Progenitor cell of endocrine pancreas (in vitro differentiated cells): ENCODE results near the gene DOLPP1. TPM values are rescaled to one million over a fixed set of nuclear protein-coding genes. Genes with fewer than 3 reads are reported as not detected.

ENCODE experiments used
- DNase-seq: peaks from one replicate; pipeline ENCODE4 v3.0.0; 2021; ENCODE audit warnings: low spot score; ENCODE audit not compliant: unreplicated experiment
- H3K27ac Mint-ChIP-seq: 2 replicates; pipeline ENCODE4 v1.8.0; 2021; ENCODE audit warnings: mild to moderate bottlenecking, moderate library complexity, mixed read lengths
- H3K27me3 Mint-ChIP-seq: 2 replicates; pipeline ENCODE4 v1.8.0; 2021; ENCODE audit warnings: mixed read lengths
- H3K36me3 Mint-ChIP-seq: 2 replicates; pipeline ENCODE4 v1.8.0; 2022; ENCODE audit warnings: mixed read lengths; ENCODE audit not compliant: insufficient read depth
- H3K4me1 Mint-ChIP-seq: 2 replicates; pipeline ENCODE4 v1.8.0; 2021; ENCODE audit warnings: low read depth, mixed read lengths
- H3K4me3 Mint-ChIP-seq: 2 replicates; pipeline ENCODE4 v1.8.0; 2021; ENCODE audit warnings: low read depth, mild to moderate bottlenecking, moderate library complexity, mixed read lengths
- H3K9me3 Mint-ChIP-seq: 2 replicates; pipeline ENCODE4 v1.8.0; 2021; ENCODE audit warnings: low read depth, mixed read lengths
- total RNA-seq: library from RNA; stranded (reverse); gene quantifications from 2 replicates; pipeline ENCODE4 v1.2.1, GENCODE V29; 2021
- TF ChIP-seq, protein P1 (sequence below): fragments of 200-600 bp; sonication (generic); IDR thresholded peaks from one replicate; pipeline ENCODE4 v1.5.0; 2021; ENCODE audit warnings: antibody characterized with exemption, mild to moderate bottlenecking; ENCODE audit not compliant: unreplicated experiment

Gene DOLPP1
- total RNA-seq, 1 donor from 2014 or later = 29.3 TPM

DNA sequence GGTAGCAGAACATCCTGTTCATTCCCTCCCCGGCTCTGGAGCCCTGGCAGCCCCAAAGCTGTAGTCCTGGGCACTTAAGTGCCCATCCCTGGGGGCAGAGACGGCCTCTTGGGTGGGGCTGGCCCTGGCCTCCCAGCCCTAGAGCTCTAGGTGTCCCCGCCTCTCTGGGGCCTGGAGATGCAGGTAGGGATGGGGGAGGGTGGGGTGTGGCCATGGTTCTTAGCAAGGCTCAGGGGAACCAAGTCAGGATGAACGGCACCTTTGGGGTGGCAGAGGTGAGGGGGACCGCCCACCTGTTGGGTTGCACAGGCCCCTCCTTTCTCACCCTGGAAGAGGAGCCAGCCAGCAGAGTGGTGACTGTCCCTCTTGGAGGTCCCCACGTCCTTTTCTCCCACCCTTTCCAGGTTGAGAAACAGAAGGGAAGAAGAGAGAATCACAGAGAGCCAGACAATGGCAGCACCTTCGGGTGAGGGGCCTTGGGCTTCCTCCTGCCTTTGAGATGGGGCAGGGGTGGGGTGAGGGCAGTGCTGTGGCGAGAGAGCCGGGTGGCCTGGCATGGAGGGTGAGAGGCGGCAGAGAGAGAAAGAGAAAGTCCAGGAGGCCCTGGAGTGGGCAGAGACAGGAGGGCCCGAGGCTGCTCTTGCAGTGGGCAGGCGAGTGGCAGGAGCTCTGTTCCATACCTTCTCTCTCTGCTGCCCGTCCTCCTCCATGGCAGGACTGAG, 27.3 kb downstream of the DOLPP1 start:
- TF ChIP-seq, protein P1, sequence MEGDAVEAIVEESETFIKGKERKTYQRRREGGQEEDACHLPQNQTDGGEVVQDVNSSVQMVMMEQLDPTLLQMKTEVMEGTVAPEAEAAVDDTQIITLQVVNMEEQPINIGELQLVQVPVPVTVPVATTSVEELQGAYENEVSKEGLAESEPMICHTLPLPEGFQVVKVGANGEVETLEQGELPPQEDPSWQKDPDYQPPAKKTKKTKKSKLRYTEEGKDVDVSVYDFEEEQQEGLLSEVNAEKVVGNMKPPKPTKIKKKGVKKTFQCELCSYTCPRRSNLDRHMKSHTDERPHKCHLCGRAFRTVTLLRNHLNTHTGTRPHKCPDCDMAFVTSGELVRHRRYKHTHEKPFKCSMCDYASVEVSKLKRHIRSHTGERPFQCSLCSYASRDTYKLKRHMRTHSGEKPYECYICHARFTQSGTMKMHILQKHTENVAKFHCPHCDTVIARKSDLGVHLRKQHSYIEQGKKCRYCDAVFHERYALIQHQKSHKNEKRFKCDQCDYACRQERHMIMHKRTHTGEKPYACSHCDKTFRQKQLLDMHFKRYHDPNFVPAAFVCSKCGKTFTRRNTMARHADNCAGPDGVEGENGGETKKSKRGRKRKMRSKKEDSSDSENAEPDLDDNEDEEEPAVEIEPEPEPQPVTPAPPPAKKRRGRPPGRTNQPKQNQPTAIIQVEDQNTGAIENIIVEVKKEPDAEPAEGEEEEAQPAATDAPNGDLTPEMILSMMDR = no peak
- DNase-seq = no peak
- peaks cover 1% of the 10 kb centered on the region for H3K36me3 Mint-ChIP-seq
- peaks cover 11% of the 10 kb centered on the region for H3K27me3 Mint-ChIP-seq
- H3K4me3 Mint-ChIP-seq = no peak overlapping the region
- H3K4me1 Mint-ChIP-seq = peaks cover 11% of the 10 kb centered on the region
- no peak overlapping the region for H3K27ac Mint-ChIP-seq
- H3K9me3 Mint-ChIP-seq = no peaks in the 10 kb centered on the region

DNA sequence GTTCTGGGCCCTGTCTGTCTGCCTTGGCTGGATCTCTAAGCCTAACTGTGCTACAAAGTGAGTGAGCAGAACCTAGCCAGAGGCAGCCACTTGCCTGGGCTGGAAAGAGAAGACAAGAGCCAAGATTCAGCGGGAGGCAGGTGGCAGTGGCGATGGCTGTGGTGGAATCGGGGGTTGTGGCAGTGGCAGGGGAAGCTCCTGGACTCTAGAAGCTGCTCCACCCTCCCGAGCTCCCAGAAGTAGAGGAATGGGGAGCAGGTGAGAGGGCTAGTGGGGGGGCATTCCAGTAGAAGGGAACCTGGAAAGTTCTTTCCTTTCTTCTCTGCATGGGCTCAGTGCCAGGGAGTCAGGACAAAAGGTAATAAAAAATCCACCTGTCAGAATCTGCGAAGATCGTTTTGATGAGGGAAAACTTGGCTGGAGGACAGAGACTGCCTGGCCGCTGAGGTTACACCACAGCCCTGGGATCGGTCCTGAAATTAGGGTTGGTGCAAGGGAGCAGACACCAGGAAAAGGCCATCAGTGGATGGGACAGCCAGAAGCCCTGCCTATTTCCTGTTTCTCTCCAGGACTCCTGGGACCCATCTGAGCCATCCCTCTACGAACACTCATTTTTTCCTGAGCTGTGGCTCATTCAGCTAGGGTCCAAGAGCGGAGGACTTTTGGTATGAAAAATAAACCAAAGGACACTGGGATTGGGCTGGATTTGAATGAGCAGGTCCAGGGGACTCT, 28.1 kb downstream of the DOLPP1 start:
- peak overlapping the region; percentile 69 for H3K4me3 Mint-ChIP-seq
- peaks cover 11% of the 10 kb centered on the region for H3K4me1 Mint-ChIP-seq
- H3K9me3 Mint-ChIP-seq = no peaks in the 10 kb centered on the region
- peaks cover 11% of the 10 kb centered on the region for H3K27me3 Mint-ChIP-seq
- H3K27ac Mint-ChIP-seq = no peak overlapping the region
- TF ChIP-seq, protein P1 = no peak
- H3K36me3 Mint-ChIP-seq = peaks cover 1% of the 10 kb centered on the region
- DNase-seq = no peak

DNA sequence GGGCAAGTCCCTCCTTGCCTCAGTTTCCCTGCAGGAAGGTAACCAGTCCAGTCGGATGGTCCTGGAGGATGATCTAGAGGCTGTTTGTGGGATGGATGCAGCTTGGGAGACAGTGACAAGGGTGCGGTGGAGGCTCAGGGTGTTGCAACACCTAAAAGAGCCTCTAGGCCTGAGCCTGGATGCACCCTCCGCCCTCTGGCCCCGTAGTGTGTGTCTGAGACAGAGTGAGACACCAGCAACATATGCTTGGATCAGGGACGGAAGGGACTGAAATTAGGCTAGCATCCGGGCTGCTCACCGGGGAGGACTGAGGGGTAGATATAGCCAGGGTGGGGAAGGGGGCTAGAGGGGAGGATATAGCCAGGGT, 28.6 kb downstream of the DOLPP1 start:
- Mint-ChIP-seq H3K4me1 (peaks cover 13% of the 10 kb centered on the region), H3K27ac (no peak overlapping the region), H3K4me3 (peak overlapping the region; percentile 69), H3K36me3 (peaks cover 1% of the 10 kb centered on the region), H3K9me3 (no peaks in the 10 kb centered on the region), H3K27me3 (peaks cover 11% of the 10 kb centered on the region)
- TF ChIP-seq, protein P1 = no peak
- no peak for DNase-seq

DNA sequence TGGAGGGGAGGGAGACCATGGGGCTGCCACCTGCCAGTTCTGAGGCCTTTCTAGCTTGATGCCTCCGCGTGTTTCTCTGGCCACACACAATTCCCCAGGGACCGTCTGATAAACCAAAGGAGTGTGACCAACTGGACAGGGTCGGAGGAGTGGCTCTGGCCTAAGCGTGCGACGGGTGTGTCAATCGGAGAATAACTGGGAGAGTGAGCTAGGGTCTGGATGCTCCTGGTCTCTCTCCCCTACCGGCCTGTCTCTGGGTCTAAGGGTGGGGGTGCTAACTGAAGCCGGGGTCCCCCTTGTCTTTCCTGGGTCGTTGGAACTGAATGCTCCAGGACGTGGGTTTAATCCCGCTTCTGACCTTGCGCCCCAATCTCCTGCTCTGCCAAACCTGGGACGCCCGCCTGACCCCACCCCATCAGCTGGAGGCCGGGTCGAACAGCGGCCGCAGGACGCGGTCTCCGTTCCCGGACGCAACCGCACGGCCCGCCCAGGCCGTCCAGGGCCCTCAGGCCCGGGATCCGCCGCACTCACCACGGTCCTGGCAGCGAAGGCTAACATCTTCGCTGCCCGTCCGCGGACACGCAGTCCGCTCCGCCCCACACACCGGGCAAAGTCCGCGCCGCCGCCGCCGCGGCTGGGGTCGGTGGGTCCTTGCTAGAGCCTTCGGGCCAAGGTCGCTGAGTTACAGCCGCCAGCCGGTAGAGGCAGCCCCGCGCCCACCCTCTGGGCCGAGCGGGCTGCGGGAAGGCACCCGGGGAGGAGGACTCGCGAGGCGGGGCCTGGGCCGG, 29.2 kb downstream of the DOLPP1 start:
- Mint-ChIP-seq H3K4me3 (peak overlapping the region; percentile 63), H3K36me3 (peaks cover 1% of the 10 kb centered on the region), H3K27me3 (peaks cover 11% of the 10 kb centered on the region), H3K9me3 (no peaks in the 10 kb centered on the region), H3K27ac (peak overlapping the region; percentile 10), H3K4me1 (peaks cover 19% of the 10 kb centered on the region)
- TF ChIP-seq, protein P1 = peak; percentile 24
- no peak for DNase-seq
